H1 (cell line): ENCODE results near the gene ANKRD2. TPM values are rescaled to one million over a fixed set of nuclear protein-coding genes. Genes with fewer than 3 reads are reported as not detected.

Source experiments
- CTCF ChIA-PET: fragments of 300-600 bp; sonication (Branson Sonifier 250); formaldehyde crosslinking; loops from one replicate; lab custom pipeline; 2021; ENCODE audit not compliant: partially characterized antibody; lab: Charles Lee
- POLR2A ChIA-PET: fragments of 300-600 bp; sonication (Branson Sonifier 250); formaldehyde crosslinking; loops from one replicate; lab custom pipeline; 2021; ENCODE audit warnings: inconsistent platforms; ENCODE audit not compliant: partially characterized antibody; lab: Charles Lee
- DNase-seq, 2 experiments: peaks; one replicate each; pipeline versions ENCODE4 v3.0.0 to v3.0.0-alpha.2; 2010 to 2022; ENCODE audit warnings: low spot score in 2 of 2, low read depth in 1 of 2, mixed read lengths in 1 of 2
- FAIRE-seq: peaks from 2 replicates; lab custom pipeline; 2011; peaks lifted over from hg19 to GRCh38; lab: Jason Lieb, UNC
- H2AFZ ChIP-seq: 2 replicates; pipeline ENCODE4 v1.8.1; 2012; ENCODE audit warnings: low read length, inconsistent platforms
- H2AK5ac ChIP-seq: 2 replicates; pipeline ENCODE4 v1.6.1; 2013; ENCODE audit warnings: low read depth, low read length
- H2BK120ac ChIP-seq: replicated peaks from 2 replicates; pipeline ENCODE3; 2013; ENCODE audit warnings: low read depth, low read length, inconsistent platforms
- H2BK12ac ChIP-seq: 2 replicates; pipeline ENCODE4 v1.6.1; 2013; ENCODE audit warnings: low read depth, low read length
- H2BK15ac ChIP-seq: 2 replicates; pipeline ENCODE4 v1.6.1; 2013; ENCODE audit warnings: low read length
- H2BK20ac ChIP-seq: 2 replicates; pipeline ENCODE4 v1.6.1; 2013; ENCODE audit warnings: low read length
- H2BK5ac ChIP-seq: 2 replicates; pipeline ENCODE4 v1.6.1; 2013; ENCODE audit warnings: low read depth, low read length
- H3K14ac ChIP-seq: 2 replicates; pipeline ENCODE4 v1.6.1; 2013; ENCODE audit warnings: inconsistent platforms; ENCODE audit not compliant: insufficient read length
- H3K18ac ChIP-seq: 2 replicates; pipeline ENCODE4 v1.6.1; 2013; ENCODE audit warnings: low read length; ENCODE audit errors: extremely low read depth
- H3K23ac ChIP-seq: 2 replicates; pipeline ENCODE4 v1.6.1; 2013; ENCODE audit warnings: inconsistent platforms; ENCODE audit not compliant: insufficient read length
- H3K23me2 ChIP-seq: 2 replicates; pipeline ENCODE4 v1.6.1; 2013; ENCODE audit warnings: low read depth, low read length
- H3K27ac ChIP-seq: 2 replicates; pipeline ENCODE4 v1.6.1; 2011; ENCODE audit warnings: low read depth, low read length, inconsistent platforms
- H3K27me3 ChIP-seq, 4 experiments: replicated peaks in 1 of 4; 1 replicate in 1 of 4; 2 replicates in 3 of 4; pipeline versions ENCODE4 v1.6.1 to v1.8.1; 2011 to 2013; ENCODE audit warnings: low read length in 3 of 4, mild to moderate bottlenecking in 3 of 4, inconsistent platforms in 2 of 4, mixed read lengths in 2 of 4, moderate library complexity in 1 of 4; ENCODE audit not compliant: control insufficient read depth in 3 of 4, insufficient read depth in 3 of 4; ENCODE audit errors: extremely low read depth in 1 of 4
- H3K36me3 ChIP-seq, 4 experiments: 2 replicates each; pipeline versions ENCODE4 v1.6.1 to v1.8.1; 2011 to 2013; ENCODE audit warnings: mild to moderate bottlenecking in 4 of 4, low read length in 3 of 4, moderate library complexity in 2 of 4, control low read depth in 1 of 4, inconsistent platforms in 1 of 4; ENCODE audit not compliant: insufficient read depth in 4 of 4, control insufficient read depth in 2 of 4
- H3K4ac ChIP-seq: replicated peaks from 2 replicates; pipeline ENCODE3; 2013; ENCODE audit warnings: low read length, low read depth, mixed read lengths, inconsistent platforms; ENCODE audit not compliant: insufficient read length
- H3K4me1 ChIP-seq, 4 experiments: replicated peaks in 1 of 4; 1 replicate in 1 of 4; 2 replicates in 3 of 4; pipeline versions ENCODE4 v1.6.1 to v1.8.1; 2011 to 2013; ENCODE audit warnings: low read length in 3 of 4, inconsistent platforms in 2 of 4, mixed read lengths in 1 of 4; ENCODE audit not compliant: insufficient read depth in 4 of 4, control insufficient read depth in 3 of 4
- H3K4me2 ChIP-seq, 2 experiments: 2 replicates each; pipeline versions ENCODE4 v1.6.1 to v1.8.1; 2011 to 2013; ENCODE audit warnings: low read depth in 2 of 2, low read length in 2 of 2, control low read depth in 1 of 2, inconsistent platforms in 1 of 2, mild to moderate bottlenecking in 1 of 2; ENCODE audit not compliant: insufficient read depth in 1 of 2
- H3K4me3 ChIP-seq, 4 experiments: fragments of 200-600, 300-600 bp in 1 of 4; sonication (generic), shearing (Covaris generic), sonication (Bioruptor Twin) in 1 of 4; 2 replicates each; pipeline versions ENCODE4 v1.5.1 to v1.8.1; 2011 to 2016; ENCODE audit warnings: low read length in 4 of 4, low read depth in 3 of 4, control low read depth in 2 of 4, inconsistent platforms in 2 of 4, mild to moderate bottlenecking in 2 of 4, mixed read lengths in 1 of 4, moderate library complexity in 1 of 4; ENCODE audit not compliant: insufficient read depth in 2 of 4; ENCODE audit errors: extremely low read depth in 1 of 4
- H3K56ac ChIP-seq: replicated peaks from 2 replicates; pipeline ENCODE3; 2013; ENCODE audit warnings: low read depth, mild to moderate bottlenecking, mixed read lengths, low read length, inconsistent platforms; ENCODE audit not compliant: insufficient read length
- H3K79me1 ChIP-seq: 2 replicates; pipeline ENCODE4 v1.6.1; 2013; ENCODE audit warnings: low read depth, low read length, control low read depth
- H3K79me2 ChIP-seq, 2 experiments: 2 replicates each; pipeline versions ENCODE4 v1.6.1 to v1.8.1; 2012 to 2013; ENCODE audit warnings: low read length in 2 of 2, mild to moderate bottlenecking in 2 of 2, inconsistent platforms in 1 of 2; ENCODE audit not compliant: insufficient read depth in 2 of 2, control insufficient read depth in 1 of 2
- H3K9ac ChIP-seq, 4 experiments: replicated peaks in 1 of 4; 1 replicate in 1 of 4; 2 replicates in 3 of 4; pipeline versions ENCODE4 v1.6.1 to v1.8.1; 2011 to 2013; ENCODE audit warnings: low read depth in 3 of 4, low read length in 3 of 4, control low read depth in 2 of 4, mild to moderate bottlenecking in 2 of 4, moderate library complexity in 2 of 4, inconsistent platforms in 1 of 4; ENCODE audit errors: extremely low read depth in 1 of 4
- H3K9me3 ChIP-seq, 2 experiments: 2 replicates each; pipeline versions ENCODE4 v1.6.1 to v1.8.1; 2012 to 2013; ENCODE audit warnings: mild to moderate bottlenecking in 2 of 2, moderate library complexity in 2 of 2, control low read depth in 1 of 2, inconsistent platforms in 1 of 2, low read depth in 1 of 2, low read length in 1 of 2, mixed read lengths in 1 of 2; ENCODE audit not compliant: insufficient read depth in 2 of 2
- H4K20me1 ChIP-seq, 2 experiments: replicated peaks in 1 of 2; 2 replicates each; pipeline versions ENCODE3 to v1.8.1; 2011 to 2013; ENCODE audit warnings: inconsistent platforms in 2 of 2, low read length in 2 of 2, mild to moderate bottlenecking in 1 of 2; ENCODE audit not compliant: insufficient read depth in 2 of 2, control insufficient read depth in 1 of 2
- H4K5ac ChIP-seq: 2 replicates; pipeline ENCODE4 v1.6.1; 2013; ENCODE audit warnings: low read length, low read depth, mixed read lengths, inconsistent platforms; ENCODE audit not compliant: insufficient read length
- H4K8ac ChIP-seq: 2 replicates; pipeline ENCODE4 v1.8.0; 2013; ENCODE audit warnings: mild to moderate bottlenecking, moderate library complexity, low read length, inconsistent platforms; ENCODE audit not compliant: insufficient read depth; ENCODE audit errors: extremely low read depth
- H4K91ac ChIP-seq: replicated peaks from 2 replicates; pipeline ENCODE3; 2013; ENCODE audit warnings: low read length, mixed read lengths, inconsistent platforms; ENCODE audit not compliant: insufficient read length
- BRCA1 ChIP-seq: IDR thresholded peaks from 2 replicates; pipeline ENCODE4 v1.6.1; 2012; ENCODE audit warnings: low read depth, low read length, improper control_type of control experiment
- JUND ChIP-seq: IDR thresholded peaks from 2 replicates; pipeline ENCODE4 v1.6.1; 2011; ENCODE audit warnings: mild to moderate bottlenecking, improper control_type of control experiment, low read length
- WGBS, 2 experiments: shearing (Covaris generic) in 1 of 2; methylation state at CpG; one replicate each; pipeline versions ENCODE4 v1.1.6 to v1.1.7; 2013 to 2015; ENCODE audit warnings: low lambda C conversion rate in 2 of 2, mixed read lengths in 2 of 2, inconsistent platforms in 1 of 2, low coverage in 1 of 2, missing lambda C conversion rate in 1 of 2; ENCODE audit not compliant: insufficient replicate concordance in 2 of 2, insufficient coverage in 1 of 2, insufficient read length in 1 of 2; ENCODE audit errors: extremely low coverage in 1 of 2, missing lambda C conversion rate in 1 of 2; 5-methylcytosine and 5-hydroxymethylcytosine counted together
- polyA plus RNA-seq, 7 experiments: library from polyadenylated mRNA; depleted of rRNA in 3 of 7; stranded (reverse) in 5 of 7; unstranded in 2 of 7; fragments of >200 nt in 5 of 7; fragments of 200-250 nt in 2 of 7; gene quantifications; 1 replicate in 5 of 7; 2 replicates in 1 of 7; 4 replicates in 1 of 7; pipeline versions ENCODE4 v1.2.1 to v1.2.3, GENCODE V29; 2011 to 2013; ENCODE audit warnings: missing spikeins in 2 of 7, mixed read lengths in 2 of 7
- total RNA-seq: library from RNA; stranded (reverse); fragmentation: NEBNext Ultra II Directional; extraction: Animal tissue kit (Norgen Biotek cat#: 25700); gene quantifications from 2 replicates; pipeline ENCODE4 v1.2.1, GENCODE V29; 2021

Gene ANKRD2
- total and polyA plus RNA-seq, 2 of the 8 experiments (the other 6 are each of a cell fraction or from before 2014, with no cell fraction given): not detected

DNA sequence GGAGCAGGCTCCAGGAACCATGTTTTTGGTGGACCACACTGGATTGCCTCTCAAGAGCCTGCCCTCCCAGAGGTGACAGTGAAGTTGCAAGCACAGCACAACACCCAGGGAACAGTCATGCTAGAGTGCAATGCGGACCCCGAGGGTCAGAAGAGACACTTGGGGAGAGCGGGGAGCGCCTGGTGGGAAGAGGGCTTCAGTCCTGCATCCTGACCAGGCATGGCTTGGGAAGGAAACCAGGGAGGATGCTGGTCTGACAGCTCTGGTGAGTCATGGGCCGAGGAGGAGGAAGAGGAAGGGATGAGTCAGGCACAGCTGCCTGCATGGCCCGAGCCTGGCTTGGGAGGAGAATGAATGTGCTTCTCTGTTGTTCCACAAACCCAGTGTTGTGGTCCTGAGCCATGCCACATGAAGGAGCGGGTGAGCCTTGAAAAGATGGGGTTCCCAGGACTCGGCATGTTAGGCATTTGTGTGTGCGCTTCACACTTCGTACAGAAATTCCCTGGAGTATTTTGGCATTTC lies 29.5 kb upstream of the ANKRD2 start:
- Histone ChIP-seq H3K14ac (no peak overlapping the region), H3K9ac (no peak overlapping the region), H4K20me1 (no peaks in the 10 kb centered on the region), H4K5ac (no peak overlapping the region), H3K23me2 (no peaks in the 10 kb centered on the region), H2BK12ac (peak overlapping the region; percentile 95; the same call in 1 of the 2 replicates), H3K4me3 (no peak overlapping the region), H3K4ac (no peak overlapping the region), H3K36me3 (no peaks in the 10 kb centered on the region), H3K9me3 (no peaks in the 10 kb centered on the region), H2BK120ac (no peak overlapping the region), H3K18ac (peak overlapping the region; percentile 32; the same call in 1 of the 2 replicates), H2AK5ac (peak overlapping the region; percentile 97), H3K79me2 (peaks cover 0 to 6% of the 10 kb centered on the region in 2 experiments; a peak in 1 of 4 replicates), H2BK15ac (0 out of 2 replicates have a peak overlapping the region, but pooled peaks have one; percentile 40), H4K8ac (no peak overlapping the region), H4K91ac (no peak overlapping the region), H2BK20ac (peak overlapping the region; percentile 61; the same call in 1 of the 2 replicates), H2BK5ac (peak overlapping the region; percentile 81), H3K27me3 (no peaks in the 10 kb centered on the region), H3K4me1 (peaks cover 0 to 21% (median 8%) of the 10 kb centered on the region in 4 experiments; a peak in 6 of 7 replicates), H3K23ac (no peak overlapping the region), H3K27ac (no peak overlapping the region), H3K79me1 (peaks cover 4% of the 10 kb centered on the region), H2AFZ (no peak overlapping the region), H3K4me2 (no peak overlapping the region), H3K56ac (no peak overlapping the region)
- DNase-seq (no peak), FAIRE-seq (no peak)
- POLR2A ChIA-PET: interaction anchor here (2.0 kb wide), 1 partner anchor 9 kb away, joined by 8 read pairs; no protein-coding TSS in a partner anchor
- TF ChIP-seq BRCA1 (no peak), JUND (peak; percentile 43; the same call in 1 of the 2 replicates)
- WGBS, 2 experiments: 93% methylated on average over 10 of the region's 10 CpGs; no CpG with 5 or more reads in 1 of the 2 experiments
- CTCF ChIA-PET: interaction anchor here (1.1 to 14.7 kb wide), 8 partner anchors 10 to 124 kb away, joined by 3 to 388 read pairs (median 10); no protein-coding TSS in a partner anchor
